GM13976 (cell line): ENCODE measurements around the gene DGKB.

Experiments used
- DNase-seq: peaks from one replicate; pipeline ENCODE4 v3.0.0; 2012; ENCODE audit warnings: low spot score
- in situ Hi-C: fragments of 300-500 bp; cut with MboI; formaldehyde crosslinking; loops from one replicate; pipeline ENCODE4 v1.12.0; 2022; ENCODE audit warnings: low sequenced_read_pairs, mixed read lengths, inconsistent platforms; ENCODE audit not compliant: unreplicated experiment
- TF ChIP-seq, protein P1 (sequence below): IDR thresholded peaks from 2 replicates; pipeline ENCODE4 v1.5.1; 2012; ENCODE audit warnings: borderline replicate concordance, mild to moderate bottlenecking; ENCODE audit not compliant: insufficient read depth; ENCODE audit errors: extremely low read depth, missing control alignments, control extremely low read depth

Gene DGKB

DNA sequence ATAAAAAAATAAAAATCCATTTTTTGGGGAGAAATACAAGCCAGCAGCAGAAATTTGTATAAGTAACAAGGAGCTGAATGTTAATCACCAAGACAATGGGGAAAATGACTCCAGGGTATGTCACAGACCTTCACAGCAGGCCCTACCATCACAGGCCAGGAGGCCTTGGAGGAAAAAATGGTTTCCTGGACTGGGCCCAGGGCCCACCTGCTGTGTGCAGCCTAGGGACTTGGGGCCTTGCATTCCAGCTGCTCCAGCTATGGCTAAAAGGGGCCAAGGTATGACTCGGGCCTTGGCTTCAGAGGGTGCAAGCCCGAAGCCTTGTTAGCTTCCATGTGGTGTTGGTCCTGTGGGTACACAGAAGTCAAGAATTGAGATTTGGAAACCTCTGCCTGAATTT, 126.3 kb downstream of the DGKB start:
- in situ Hi-C loops: no loop called here
- DNase-seq: no peak
- TF ChIP-seq, protein P1, sequence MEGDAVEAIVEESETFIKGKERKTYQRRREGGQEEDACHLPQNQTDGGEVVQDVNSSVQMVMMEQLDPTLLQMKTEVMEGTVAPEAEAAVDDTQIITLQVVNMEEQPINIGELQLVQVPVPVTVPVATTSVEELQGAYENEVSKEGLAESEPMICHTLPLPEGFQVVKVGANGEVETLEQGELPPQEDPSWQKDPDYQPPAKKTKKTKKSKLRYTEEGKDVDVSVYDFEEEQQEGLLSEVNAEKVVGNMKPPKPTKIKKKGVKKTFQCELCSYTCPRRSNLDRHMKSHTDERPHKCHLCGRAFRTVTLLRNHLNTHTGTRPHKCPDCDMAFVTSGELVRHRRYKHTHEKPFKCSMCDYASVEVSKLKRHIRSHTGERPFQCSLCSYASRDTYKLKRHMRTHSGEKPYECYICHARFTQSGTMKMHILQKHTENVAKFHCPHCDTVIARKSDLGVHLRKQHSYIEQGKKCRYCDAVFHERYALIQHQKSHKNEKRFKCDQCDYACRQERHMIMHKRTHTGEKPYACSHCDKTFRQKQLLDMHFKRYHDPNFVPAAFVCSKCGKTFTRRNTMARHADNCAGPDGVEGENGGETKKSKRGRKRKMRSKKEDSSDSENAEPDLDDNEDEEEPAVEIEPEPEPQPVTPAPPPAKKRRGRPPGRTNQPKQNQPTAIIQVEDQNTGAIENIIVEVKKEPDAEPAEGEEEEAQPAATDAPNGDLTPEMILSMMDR: no peak

GRCh38 chr7:14773729-14774271, 128.8 kb downstream of the DGKB start:
- in situ Hi-C loops: no loop called here
- TF ChIP-seq, protein P1: no peak
- DNase-seq: no peak

DNA sequence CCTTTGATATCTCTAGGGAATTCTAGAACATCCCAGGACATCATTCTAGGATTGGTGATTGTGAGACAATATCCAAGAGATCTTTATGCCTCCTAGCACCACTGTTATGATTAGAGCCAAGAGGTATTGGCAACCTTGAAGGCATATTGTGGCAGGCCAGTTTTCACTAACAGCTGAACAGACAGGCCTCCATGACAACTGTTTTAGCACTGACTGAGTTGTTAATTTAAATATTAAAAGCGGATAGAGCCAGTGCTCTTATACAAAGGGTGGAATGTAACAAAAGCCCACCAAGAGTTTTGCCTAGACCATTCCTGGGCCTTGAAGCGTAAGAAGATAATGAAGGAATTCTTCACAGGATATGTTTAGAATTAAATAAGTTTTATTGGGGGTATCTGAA, 131.9 kb downstream of the DGKB start:
- TF ChIP-seq, protein P1: no peak
- in situ Hi-C loops: no loop called here
- DNase-seq: no peak

GRCh38 chr7:14769261-14769660, 133.3 kb downstream of the DGKB start:
- TF ChIP-seq, protein P1: no peak
- DNase-seq: no peak
- in situ Hi-C loops: no loop called here

DNA sequence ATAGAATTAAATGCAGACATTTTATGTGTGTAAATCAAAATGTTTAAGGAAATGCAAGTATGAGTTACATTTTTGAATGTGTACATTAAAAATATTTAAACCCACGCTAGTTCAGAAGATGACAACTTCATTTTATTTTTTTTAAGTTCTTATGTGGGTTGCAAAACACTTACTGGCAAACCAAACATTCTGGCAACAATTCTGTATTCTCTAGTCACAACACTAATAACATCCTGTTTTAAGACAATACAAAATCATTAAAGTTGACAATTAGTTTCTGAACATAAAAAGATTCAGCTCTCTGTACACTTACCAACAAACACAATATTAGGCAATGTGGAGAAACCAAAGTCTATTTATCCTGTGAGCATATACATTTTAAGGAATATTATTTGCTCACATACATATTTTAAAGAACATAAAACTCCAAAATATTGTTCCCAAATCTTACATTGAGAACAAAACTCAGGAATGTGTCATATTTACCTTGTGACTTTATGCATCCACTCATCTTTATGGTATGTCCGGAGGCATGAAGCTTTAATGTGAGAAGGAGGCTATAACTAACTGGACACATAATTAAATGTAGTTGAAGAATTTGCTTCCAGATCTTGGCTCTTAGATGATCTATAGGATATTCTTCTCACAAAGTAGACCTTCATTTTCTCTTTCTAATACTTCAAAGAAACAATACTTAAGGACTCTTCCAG, 134.7 kb downstream of the DGKB start:
- TF ChIP-seq, protein P1: no peak
- in situ Hi-C loops: no loop called here
- DNase-seq: no peak

GRCh38 chr7:14766747-14767146, 135.8 kb downstream of the DGKB start:
- TF ChIP-seq, protein P1: no peak
- in situ Hi-C loops: no loop called here
- DNase-seq: no peak

DNA sequence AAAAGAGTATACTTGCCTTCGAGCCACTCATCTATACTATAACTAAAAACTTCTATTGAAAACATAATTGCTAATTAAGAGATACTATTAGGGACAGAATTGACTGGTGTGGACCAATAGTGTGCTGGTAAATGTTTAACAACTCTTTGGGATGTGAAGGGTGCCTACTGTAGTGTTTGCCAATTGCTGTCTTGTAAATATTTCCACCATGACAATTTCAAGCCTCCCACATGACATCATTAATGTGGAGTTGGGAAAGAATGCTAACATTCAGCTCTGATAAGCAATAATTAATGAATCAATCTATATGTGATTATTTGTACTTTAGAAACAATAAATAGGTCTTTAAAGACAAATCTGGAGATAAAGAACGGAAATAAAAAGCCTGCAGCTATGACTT, 136.8 kb downstream of the DGKB start:
- TF ChIP-seq, protein P1: no peak
- no peak for DNase-seq
- in situ Hi-C loops: no loop called here
